Activated CD4-positive, alpha-beta T cell treated with anti-CD3 and anti-CD28 coated beads, Interleukin-2, amount 50 U/mL, for 4 hours (primary cell): ENCODE results near the gene CBX2.

Source experiments
- DNase-seq, 2 experiments: peaks; one replicate each; pipeline ENCODE4 v3.0.0-alpha.2; 2020

The CBX2 gene

DNA sequence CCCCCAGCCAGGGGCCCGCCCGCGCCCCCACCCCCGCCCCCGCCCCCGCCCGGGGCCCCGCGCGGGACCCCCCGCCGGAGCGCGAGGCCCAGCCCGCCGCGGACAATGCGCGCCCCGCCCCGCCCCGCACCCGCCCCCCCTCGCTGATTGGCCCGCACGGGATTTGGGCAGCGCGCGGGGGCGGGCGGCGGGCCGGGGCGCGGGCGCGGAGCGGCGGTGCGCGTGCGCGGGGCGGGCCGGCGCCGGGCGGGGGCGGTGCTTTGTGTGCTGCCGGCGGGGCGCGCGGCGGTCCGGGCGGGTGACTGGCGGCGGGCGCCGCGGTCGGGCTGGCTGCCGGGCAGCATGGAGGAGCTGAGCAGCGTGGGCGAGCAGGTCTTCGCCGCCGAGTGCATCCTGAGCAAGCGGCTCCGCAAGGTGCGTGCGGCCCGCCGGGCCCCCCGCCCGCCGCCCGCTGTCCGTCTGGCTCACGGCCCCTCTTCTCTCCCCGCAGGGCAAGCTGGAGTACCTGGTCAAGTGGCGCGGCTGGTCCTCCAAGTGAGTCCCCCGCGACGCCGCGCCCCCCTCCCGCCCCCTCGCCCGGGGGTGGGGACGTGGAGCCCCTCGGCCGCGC, at the start of gene CBX2:
TSS of gene CBX2 (plus strand) at position 255 of the 610 bp plus-strand sequence. CDS start at position 343, 88 bp downstream.
- DNase-seq, result peak; percentile 67 to 76

DNA sequence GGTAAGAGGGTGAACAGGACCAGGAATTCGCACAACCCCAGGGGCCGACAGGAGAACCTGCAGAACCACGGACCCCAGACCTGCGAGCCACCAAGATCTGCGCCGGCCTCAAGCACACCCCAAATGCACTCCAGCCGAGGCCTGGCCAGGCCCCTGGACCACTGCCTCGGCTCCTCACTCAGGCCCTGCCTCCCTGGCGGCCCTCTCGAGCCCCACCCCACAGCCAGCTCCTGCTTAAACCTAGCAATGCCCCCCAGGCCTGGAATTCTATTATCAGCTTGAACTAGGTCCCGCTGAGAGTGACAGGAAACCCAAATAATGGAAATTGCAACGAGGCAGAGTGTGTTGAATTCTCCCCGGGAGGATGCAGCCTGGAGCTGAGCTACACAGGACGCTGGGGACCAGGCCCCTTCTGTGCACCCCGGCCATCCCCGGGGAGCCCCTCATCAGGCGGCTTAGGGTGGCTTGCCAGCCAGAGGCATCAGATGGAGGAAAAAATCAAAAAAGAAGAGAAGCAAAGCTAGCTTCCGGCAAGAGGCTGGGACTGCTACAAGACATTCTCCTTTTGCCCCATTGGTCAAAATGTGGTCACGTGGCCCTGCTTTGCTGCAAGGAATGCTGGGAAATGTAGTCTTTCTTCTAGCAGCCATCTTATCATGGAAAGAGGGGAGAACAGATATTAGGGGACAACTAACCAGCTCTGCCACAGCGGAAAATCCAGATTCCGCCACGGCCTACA, 49.6 kb upstream of the CBX2 start:
- peak; percentile 75 to 76 for DNase-seq

DNA sequence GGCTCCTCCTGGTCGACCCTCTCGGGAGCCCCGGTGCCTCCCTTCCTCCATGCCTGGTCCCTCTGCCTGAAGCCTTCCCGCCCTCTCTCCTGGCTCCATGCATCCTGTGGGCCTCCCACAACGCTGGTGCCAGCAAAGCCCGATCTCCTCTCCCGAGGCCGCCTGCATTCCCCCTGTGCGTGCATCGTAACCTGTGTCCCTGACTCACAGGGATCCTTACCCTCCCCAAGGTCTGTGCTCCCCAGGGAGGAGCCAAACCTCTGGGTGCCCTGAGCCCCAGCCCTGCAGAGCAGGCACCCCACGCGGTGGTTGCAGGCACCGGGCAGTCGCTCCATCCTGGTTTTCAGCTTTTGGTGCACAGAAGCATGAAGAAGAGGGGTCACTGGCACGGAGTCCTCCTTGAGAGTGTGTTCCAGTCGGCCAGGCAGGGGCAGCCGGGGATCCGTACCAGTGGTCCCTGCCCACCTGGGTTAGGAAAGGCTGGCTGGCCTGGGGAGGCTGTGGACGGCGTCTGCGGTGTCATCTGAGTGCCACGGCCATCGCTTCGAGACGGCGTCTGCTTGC, 49.0 kb upstream of the CBX2 start:
- no peak for DNase-seq

DNA sequence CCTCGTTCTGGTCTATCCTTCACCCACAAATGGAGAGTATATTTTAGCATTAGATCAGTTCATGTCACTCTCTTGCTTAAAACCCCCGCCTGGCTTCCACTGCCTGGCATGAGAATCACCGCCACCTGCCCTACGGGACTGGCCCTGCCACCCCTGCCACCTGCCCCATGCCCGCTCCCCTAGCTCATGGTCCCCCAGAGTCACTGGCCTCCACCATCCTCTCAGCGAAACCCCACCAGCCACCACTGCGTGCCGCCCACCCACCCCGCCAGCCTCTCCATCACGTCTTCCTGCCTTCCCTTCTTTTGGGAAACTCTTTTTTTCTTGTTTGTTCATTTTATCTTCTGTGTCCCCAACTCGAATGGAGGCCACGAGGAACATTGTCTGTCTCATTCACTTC, 48.2 kb upstream of the CBX2 start:
- DNase-seq, result no peak

DNA sequence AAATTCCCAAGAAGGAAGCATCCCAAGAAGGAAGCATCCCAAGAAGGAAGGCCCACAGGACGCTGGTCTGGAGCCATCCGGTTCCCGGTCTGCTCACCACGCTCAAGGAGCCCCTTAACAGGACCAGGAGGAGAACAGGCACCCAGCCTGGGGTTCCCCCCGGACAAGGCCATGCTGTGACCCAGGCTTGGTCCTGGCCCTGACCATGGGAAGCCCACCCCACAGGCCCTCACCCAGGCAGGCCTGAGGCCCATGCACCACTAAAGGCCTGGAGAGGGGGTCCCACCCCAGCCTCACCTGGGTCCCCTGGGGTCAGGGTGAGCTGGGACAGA, 47.5 kb upstream of the CBX2 start:
- DNase-seq, result no peak

DNA sequence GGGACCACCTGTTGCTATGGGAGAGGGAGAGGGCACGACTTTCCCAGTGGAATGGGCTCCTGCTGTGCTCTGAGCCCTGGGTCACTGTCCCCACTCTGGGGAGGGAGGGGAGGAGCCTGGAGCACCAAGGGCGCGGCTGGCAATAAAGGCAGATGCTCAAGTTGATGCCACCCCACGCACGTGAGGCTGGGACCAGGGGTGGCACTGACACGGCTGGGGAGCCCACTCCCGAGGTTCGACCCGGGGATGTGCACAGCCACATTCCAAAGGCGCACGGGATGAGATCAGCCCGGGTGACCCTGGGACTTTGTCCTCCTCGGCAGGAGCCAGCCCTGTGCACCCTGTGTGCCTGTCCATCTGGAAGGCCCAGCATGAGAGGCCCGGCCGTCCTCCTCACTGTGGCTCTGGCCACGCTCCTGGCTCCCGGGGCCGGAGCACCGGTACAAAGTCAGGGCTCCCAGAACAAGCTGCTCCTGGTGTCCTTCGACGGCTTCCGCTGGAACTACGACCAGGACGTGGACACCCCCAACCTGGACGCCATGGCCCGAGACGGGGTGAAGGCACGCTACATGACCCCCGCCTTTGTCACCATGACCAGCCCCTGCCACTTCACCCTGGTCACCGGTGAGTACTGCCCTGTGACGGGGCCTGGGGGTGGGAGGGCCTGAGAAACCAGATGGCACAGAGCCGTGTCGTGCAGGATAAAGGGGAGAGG, 47.0 kb upstream of the CBX2 start, which contains the start of gene ENPP7:
TSS of gene ENPP7 (plus strand) at position 175 of the 715 bp plus-strand sequence. CDS start at position 372, 197 bp downstream.
- DNase-seq, result no peak

DNA sequence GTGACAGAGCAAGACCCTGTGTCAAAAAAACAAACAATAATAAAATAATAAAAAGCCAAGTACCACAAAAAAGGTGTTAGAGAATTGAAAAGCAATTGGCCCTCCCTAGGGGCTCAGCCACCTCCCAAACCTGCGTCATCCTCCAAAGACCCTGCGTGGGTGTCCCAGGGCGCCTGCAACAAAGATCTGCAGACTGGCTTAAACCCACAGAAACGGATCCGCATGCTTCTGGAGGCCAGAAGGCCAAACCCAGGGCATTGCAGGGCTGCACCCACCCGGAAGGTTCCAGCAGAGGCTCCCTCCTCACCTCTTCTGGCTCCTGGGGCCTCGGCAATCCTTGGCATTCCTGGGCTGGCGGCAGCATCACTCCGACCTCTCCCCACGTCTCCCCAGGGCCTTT, 45.7 kb upstream of the CBX2 start:
- DNase-seq, result no peak

DNA sequence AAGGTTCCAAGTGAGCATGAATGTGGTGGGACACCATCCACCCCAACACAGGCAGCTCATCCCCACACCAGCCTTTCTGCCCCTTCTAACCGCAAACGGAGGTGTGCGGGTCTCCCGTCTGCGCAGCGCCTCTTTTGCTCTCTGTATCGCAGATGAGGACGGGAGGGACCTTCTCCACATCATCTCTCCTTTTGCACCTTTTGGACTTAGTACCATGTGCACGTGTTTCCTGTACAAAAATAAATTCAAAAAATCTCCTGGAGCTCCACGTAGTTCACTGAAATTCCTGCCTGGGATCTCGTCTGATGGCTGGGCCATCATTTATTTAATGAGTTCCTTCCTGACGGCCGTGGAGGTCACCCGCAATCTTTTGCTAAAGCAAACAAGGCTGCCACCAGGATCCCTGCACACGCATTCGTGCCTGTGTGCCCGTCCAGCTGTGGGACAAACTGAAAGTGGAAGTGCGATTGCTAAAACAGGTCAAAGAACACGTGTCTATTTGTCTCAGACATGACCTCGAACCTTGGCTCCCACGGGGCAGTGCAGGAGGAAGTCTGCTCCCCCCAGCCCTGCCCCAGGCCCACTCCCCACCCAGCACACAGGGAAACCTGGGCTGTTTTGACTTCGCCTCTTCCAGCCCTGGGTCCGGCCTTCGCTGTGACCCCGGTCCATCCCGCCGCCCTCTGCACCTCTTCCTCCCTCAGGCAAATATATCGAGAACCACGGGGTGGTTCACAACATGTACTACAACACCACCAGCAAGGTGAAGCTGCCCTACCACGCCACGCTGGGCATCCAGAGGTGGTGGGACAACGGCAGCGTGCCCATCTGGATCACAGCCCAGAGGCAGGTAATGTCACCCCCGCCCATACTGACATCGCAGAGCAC, 44.9 kb upstream of the CBX2 start:
- no peak for DNase-seq

DNA sequence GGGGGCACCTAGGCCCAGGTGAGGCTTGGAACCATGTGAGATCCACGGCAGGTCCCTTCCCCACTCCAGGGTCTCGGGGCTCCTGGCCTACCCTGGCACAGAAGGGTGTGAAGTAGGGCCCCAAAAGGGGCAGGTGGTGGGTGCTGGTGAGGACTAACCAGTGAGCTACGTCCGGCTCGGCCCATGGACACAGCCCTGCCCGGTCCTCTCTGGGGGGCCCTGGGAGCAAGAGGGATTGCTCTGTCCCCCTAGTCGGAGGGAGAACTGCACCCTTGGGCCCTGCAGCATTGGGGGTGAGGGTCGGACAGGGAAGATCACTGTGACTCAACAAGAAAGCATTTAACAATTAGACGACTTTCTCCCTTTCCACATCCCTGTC, 44.3 kb upstream of the CBX2 start:
- DNase-seq, result no peak

DNA sequence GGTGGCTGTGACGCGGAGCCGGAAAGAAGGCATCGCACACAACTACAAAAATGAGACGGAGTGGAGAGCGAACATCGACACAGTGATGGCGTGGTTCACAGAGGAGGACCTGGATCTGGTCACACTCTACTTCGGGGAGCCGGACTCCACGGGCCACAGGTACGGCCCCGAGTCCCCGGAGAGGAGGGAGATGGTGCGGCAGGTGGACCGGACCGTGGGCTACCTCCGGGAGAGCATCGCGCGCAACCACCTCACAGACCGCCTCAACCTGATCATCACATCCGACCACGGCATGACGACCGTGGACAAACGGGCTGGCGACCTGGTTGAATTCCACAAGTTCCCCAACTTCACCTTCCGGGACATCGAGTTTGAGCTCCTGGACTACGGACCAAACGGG, 42.9 kb upstream of the CBX2 start:
- DNase-seq, result no peak

DNA sequence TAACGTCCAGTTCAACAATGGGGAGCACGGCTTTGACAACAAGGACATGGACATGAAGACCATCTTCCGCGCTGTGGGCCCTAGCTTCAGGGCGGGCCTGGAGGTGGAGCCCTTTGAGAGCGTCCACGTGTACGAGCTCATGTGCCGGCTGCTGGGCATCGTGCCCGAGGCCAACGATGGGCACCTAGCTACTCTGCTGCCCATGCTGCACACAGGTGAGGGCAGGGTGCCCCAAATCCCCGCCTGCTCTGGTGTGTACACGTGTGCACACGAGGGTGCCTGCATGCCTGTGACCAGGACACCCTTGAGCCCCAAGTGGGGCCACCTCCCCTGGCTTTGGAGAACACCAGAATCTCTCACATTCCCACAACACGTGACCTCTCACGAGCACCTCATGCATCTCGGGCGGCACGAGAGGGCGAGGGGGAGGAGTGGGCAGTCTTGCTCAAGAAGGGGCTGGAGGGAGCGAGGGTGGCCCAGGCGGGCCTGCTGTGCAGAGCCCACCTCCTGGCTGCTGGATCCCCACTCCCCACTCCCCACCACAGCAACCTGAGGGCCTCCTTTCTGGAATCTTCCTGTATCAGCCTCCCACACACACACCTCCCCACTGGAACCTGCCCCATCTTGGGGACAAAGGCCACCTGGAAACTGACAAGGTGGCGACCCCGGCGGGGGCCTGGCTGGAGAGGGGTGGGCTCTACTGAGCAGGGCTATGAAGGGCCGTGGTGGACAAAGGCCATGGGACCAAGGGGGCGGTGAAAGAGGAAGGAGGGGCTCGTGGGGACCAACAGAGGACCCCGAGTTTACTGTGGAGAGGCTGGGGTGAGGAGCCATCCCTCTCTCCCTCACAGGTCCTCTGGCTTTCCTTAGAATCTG, 40.7 kb upstream of the CBX2 start:
- no peak for DNase-seq

DNA sequence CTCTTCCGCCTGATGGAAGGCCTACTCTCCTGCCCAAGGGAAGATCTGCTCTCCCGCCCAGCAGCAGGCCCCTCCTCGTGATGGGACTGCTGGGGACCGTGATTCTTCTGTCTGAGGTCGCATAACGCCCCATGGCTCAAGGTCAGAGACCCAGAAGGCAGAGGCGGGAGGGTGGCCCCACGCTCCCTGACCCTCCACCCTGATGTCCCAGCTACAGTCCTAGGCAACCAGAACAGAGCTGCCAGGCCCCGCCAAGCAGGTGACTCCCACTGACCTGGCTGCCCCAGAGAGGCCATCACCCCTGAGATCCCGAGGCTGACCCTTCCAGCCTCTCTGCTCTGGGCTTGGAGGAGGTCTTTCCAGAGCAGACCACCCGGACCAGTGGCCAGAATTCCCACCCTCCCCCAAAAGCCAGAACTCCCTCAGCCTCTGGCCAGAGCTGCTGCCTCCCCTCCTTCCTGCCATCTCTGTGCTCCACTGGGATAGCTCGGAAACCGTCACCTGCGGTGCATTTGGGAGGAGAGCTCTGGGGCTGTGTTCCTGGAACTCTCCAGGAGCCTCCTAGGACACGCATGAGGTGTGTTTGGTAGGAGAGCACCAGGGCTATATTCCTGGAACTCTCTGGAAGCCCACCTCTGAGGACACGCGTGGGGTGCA, 39.9 kb upstream of the CBX2 start:
- DNase-seq, result no peak

DNA sequence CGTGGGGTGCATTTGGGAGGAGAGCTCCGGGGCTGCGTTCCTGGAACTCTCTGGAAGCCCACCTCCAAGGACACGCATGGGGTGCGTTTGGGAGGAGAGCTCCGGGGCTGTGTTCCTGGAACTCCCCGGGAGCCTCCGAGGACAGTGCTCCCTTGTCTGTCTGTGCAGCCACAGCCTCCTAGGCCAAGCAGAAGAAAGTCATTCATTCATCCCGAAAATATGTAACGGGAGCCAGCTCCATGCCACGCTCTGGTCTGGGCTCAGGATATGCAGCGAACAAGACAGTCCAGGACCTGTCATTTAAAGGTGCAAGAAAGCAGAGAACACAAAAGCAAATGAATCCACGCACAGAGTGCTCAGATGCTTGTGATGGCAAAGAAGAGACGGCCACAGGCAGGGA, 39.3 kb upstream of the CBX2 start:
- DNase-seq, result no peak

DNA sequence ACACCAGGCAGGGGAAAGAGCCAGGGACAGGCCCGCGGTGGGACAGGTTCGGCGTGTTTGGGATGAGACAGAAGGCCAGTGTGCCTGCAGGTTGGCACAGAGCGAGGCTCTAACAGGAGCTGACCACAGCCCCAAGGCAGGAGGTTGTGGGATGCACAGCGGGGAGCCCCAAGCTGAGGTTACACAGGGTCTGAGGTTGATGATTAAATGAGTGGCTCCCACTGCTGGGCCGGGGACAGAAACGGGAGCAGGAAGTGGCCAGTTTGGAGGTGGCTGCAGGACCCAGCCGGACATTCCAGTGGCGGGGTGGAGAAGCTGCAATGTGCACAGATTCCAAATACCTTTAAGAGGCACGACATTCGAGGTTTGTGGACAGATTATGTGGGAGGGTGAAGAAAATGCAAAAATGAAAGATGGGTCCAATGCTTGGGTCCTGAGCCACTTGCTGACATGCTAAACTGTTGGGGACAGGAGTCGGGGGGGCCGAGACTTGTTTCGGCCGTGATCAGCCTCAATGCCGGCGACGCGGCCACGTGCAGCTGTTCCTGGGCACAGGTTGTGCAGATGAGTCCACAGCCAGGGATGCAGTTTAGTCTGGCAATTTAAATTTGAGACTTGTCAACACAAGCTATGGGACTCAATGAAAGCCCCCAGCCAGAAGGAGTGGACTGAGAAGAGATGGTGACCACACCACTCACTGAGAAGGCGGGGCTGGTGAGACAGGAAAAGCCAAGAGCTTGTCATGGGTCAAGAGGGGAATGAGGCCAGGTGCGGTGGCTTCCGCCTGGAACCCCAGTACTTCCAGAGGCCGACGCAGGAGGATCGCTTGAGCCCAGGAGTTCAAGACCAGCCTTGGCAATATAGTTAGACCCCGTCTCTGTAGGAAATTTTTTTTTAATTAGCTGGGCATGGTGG, 38.5 kb upstream of the CBX2 start:
- no peak for DNase-seq

DNA sequence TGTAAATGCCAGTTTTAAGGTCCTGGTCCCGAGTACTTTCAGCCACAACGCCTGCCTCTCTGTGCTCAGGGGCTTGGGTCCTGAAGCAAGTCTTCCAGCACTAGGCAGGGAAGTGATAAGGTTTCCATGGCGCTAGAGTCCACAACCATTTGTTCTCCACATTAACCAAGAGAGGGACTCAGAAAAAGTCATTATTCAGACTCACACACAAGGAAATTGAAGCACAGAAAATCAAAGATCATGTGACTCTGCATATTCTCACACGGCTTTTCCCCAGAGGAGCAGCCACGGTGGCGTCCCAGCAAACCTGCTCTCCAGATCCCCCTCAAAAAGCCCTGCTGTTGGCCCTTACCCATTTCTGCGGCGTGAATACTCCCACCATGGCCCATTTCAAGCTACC, 37.5 kb upstream of the CBX2 start:
- DNase-seq, result no peak

DNA sequence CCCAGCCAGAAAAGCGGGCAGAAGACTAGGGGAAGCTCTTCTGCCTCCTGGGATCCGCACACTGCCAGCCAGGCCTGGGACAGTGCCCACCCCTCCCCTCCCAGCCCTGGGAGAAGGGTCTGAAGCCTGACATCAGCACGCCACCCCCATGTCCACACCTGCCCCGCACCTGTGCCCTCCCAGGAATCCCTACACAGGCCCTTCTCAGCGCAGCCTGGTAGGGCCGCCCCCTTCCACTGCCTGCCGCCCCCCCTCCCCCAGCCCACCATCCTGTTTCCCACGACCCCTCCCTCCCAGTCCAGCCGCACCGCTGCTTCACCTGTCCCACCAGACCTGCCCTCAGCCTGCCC, 36.6 kb upstream of the CBX2 start:
- no peak for DNase-seq

DNA sequence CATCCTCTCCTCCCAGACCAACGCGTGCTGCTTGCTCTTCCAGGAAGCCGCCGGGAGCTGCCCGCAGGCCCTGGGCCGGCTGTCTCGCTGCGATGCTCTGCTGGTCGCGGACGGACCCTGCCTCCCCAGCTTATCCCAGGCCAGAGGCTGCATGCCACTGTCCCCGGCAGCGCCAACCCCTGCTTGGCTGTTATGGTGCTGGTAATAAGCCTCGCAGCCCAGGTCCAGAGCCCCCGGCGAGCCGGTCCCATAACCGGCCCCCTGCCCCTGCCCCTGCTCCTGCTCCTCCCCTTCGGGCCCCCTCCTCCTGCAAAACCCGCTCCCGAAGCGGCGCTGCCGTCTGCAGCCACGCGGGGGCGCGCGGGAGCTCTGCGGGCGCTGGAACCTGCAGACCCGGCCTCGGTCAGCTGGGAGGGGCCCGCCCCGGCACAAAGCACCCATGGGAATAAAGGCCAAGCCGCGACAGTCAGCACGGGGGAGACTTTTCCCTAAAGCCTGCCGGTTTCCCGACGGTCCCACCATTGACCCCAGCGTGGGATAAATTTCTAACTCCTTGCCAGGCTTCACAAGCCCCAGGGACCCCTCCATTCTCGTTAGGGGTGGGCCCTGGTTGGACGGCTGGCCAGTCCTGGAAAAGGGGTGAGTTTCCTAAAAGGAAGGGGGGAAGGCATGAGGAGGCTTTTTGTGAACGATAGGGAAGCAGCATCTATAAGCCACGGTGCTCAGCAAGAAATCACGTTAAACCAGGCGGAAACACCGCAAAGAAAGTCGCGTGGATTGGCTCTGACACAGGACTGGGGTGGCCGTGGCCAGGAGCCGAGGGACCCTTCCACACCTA, 36.0 kb upstream of the CBX2 start:
- DNase-seq, result peak; percentile 56 to 62

DNA sequence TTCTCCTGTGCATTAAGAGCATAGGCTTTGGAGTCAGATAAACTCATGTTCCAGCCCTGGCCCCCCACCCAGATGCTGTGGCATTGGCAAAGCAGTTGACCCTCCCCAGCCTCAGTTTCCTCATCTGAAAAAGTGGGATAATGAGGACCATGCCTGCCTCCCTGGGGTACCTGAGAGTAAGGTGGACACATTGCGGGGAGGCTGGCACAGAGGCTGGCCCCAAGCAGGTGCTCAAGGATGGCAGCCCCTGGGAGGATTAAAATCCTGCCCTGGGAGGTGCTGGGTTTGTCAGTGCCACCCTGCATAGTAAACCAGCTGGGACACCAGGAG, 35.4 kb upstream of the CBX2 start:
- no peak for DNase-seq

DNA sequence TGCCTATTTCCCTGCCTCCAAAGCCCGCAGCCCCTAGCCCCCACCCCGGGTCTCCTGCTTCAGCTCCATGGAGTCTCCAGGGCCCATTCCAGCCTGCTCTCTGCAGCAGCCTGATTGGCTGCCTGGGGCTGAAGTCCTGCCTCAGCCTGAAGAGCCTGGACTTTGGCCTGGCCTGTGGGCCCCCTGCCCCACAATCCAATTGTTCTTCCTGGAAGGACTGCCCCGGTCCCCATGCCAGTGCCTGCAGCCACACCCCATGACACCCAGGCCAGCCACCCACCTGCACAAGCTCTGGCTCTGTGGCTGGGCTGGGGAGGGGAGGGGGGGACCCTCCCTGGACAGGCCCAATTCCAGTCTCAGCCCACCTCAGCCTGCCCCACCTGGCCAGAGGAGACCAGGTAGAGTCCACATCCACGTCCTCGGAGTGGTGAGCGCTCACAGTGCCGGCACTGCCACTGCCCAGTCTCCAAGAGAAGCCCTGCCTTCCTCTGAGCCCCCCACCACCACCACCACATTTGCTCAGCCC, 34.9 kb upstream of the CBX2 start:
- DNase-seq, result no peak
